K562 (cell line): ENCODE data around the gene SMG5. TPM values are rescaled to one million over a fixed set of nuclear protein-coding genes. Genes with fewer than 3 reads are reported as not detected.

Source experiments
- ATAC-seq: fragments of 200-7000 bp; cut with Tn5 transposase; 3 replicates; pipeline ENCODE4 v1.9.1; 2020; ENCODE audit warnings: moderate library complexity
- BruUV-seq: library from RNA; stranded (reverse); fragments of 400-500 nt; replicated peaks from 2 replicates; lab custom pipeline; 2021; lab: Mats Ljungman, UMichigan
- CTCF ChIA-PET: fragments of 300-600 bp; formaldehyde crosslinking; extraction: SDS; loops from one replicate; lab custom pipeline; 2021; ENCODE audit warnings: low intra/inter-chr PET ratio; lab: Yijun Ruan, JAX
- POLR2A ChIA-PET: fragments of 300-600, 350-650 bp; sonication (Branson Sonifier 250); formaldehyde crosslinking; extraction: SDS; loops from one replicate; lab custom pipeline; 2021; ENCODE audit warnings: antibody characterized with exemption, inconsistent platforms; lab: Yijun Ruan, JAX
- DNase-seq, 4 experiments: peaks; one replicate each; pipeline versions ENCODE4 v3.0.0 to v3.0.0-alpha.2; 2011 to 2018; ENCODE audit warnings: low spot score in 3 of 4, mixed read lengths in 3 of 4; ENCODE audit errors: extremely low read depth in 1 of 4
- FAIRE-seq: peaks from 2 replicates; lab custom pipeline; 2011; peaks lifted over from hg19 to GRCh38; lab: Jason Lieb, UNC
- H2AFZ ChIP-seq: 2 replicates; pipeline ENCODE4 v1.6.0; 2011; ENCODE audit warnings: low read depth, low read length, control low read depth, inconsistent platforms
- H3K27ac ChIP-seq: fragments of 200-600 bp; 3 replicates; pipeline ENCODE4 v1.8.0; 2011; ENCODE audit warnings: low read depth, mild to moderate bottlenecking, control low read depth, inconsistent platforms, low read length, moderate library complexity, mixed read lengths; ENCODE audit errors: extremely low read depth
- H3K27me3 ChIP-seq, 2 experiments: fragments of 300-600 bp in 1 of 2; 2 replicates in 1 of 2; 3 replicates in 1 of 2; pipeline versions ENCODE4 v1.6.0 to v1.8.0; 2011; ENCODE audit warnings: inconsistent platforms in 2 of 2, low read length in 2 of 2, mild to moderate bottlenecking in 1 of 2, mixed read lengths in 1 of 2, moderate library complexity in 1 of 2; ENCODE audit not compliant: control insufficient read depth in 2 of 2, insufficient read depth in 2 of 2
- H3K36me3 ChIP-seq: fragments of 300-600 bp; 3 replicates; pipeline ENCODE4 v1.8.0; 2011; ENCODE audit warnings: mild to moderate bottlenecking, low read length, inconsistent platforms; ENCODE audit not compliant: control insufficient read depth, insufficient read depth
- H3K4me1 ChIP-seq, 2 experiments: fragments of 200-600 bp in 1 of 2; replicated peaks in 1 of 2; 2 replicates in 1 of 2; 3 replicates in 1 of 2; pipeline versions ENCODE4 v1.5.1 to v1.8.0; 2011; ENCODE audit warnings: inconsistent platforms in 2 of 2, low read length in 2 of 2, mild to moderate bottlenecking in 1 of 2, mixed read lengths in 1 of 2, moderate library complexity in 1 of 2; ENCODE audit not compliant: control insufficient read depth in 2 of 2, insufficient read depth in 2 of 2
- H3K4me2 ChIP-seq: 2 replicates; pipeline ENCODE4 v1.6.1; 2011; ENCODE audit warnings: low read length, control low read depth, inconsistent platforms, mixed read lengths; ENCODE audit not compliant: insufficient read depth
- H3K4me3 ChIP-seq: fragments of 200-600 bp; sonication (generic), shearing (Covaris generic); 2 replicates; pipeline ENCODE4 v1.5.1; 2016; ENCODE audit warnings: control low read depth, inconsistent platforms
- H3K79me2 ChIP-seq: fragments of 200-600 bp; 3 replicates; pipeline ENCODE4 v1.8.0; 2011; ENCODE audit warnings: low read length, inconsistent platforms; ENCODE audit not compliant: control insufficient read depth, insufficient read depth
- H3K9ac ChIP-seq, 2 experiments: 2 replicates each; pipeline versions ENCODE4 v1.6.0 to v1.6.1; 2011; ENCODE audit warnings: low read depth in 2 of 2, low read length in 2 of 2, control low read depth in 1 of 2, inconsistent platforms in 1 of 2, mild to moderate bottlenecking in 1 of 2, mixed read lengths in 1 of 2; ENCODE audit not compliant: insufficient read depth in 1 of 2
- H3K9me1 ChIP-seq: one replicate; pipeline ENCODE4 v1.6.0; 2011; ENCODE audit warnings: inconsistent platforms, mild to moderate bottlenecking, low read length, moderate library complexity; ENCODE audit not compliant: control insufficient read depth, insufficient read depth
- H3K9me3 ChIP-seq: replicated peaks from 2 replicates; pipeline ENCODE4 v1.5.1; 2011; ENCODE audit warnings: low read depth, low read length, inconsistent platforms; ENCODE audit not compliant: control insufficient read depth, insufficient read depth
- H4K20me1 ChIP-seq: replicated peaks from 2 replicates; pipeline ENCODE4 v1.6.1; 2011; ENCODE audit warnings: low read length, inconsistent platforms, mixed read lengths; ENCODE audit not compliant: control insufficient read depth, insufficient read depth
- CTBP1 ChIP-seq: fragments of 450-650 bp; IDR thresholded peaks from 2 replicates; pipeline ENCODE4 v1.6.1; 2016; ENCODE audit warnings: borderline replicate concordance
- NONO ChIP-seq, 2 experiments: fragments of 200-400 bp in 1 of 2; fragments of 450-650 bp in 1 of 2; formaldehyde crosslinking in 1 of 2; IDR thresholded peaks; 2 replicates each; pipeline ENCODE4 v1.6.1; 2017; ENCODE audit warnings: low read depth in 2 of 2, mild to moderate bottlenecking in 2 of 2, moderate library complexity in 2 of 2, low read length in 1 of 2
- PCBP1 ChIP-seq: fragments of 200-400 bp; formaldehyde crosslinking; IDR thresholded peaks from 2 replicates; pipeline ENCODE4 v1.6.1; 2018; ENCODE audit warnings: mild to moderate bottlenecking, low read depth, low read length; ENCODE audit not compliant: poor library complexity, severe bottlenecking
- POLR2A ChIP-seq: fragments of 450-650 bp; conservative IDR thresholded peaks from 2 replicates; pipeline ENCODE4 v1.6.1; 2016
- POLR2AphosphoS5 ChIP-seq: IDR thresholded peaks from 2 replicates; pipeline ENCODE4 v1.6.1; 2011; ENCODE audit warnings: mild to moderate bottlenecking, low read depth, low read length, moderate library complexity; ENCODE audit not compliant: control insufficient read depth, insufficient read depth
- POLR2G ChIP-seq: fragments of 200-400 bp; formaldehyde crosslinking; IDR thresholded peaks from 2 replicates; pipeline ENCODE4 v1.6.1; 2017; ENCODE audit warnings: low read depth, mild to moderate bottlenecking, antibody characterized with exemption, low read length, moderate library complexity
- RHOXF2B ChIP-seq: fragments of 250-450 bp; sonication (Bioruptor Pico); conservative IDR thresholded peaks from 2 replicates; pipeline ENCODE4 v1.5.1; 2021
- ZBED1 ChIP-seq: IDR thresholded peaks from 2 replicates; pipeline ENCODE4 v1.6.1; 2014
- ZBTB33 ChIP-seq: sonication (generic); formaldehyde crosslinking; IDR thresholded peaks from 2 replicates; pipeline ENCODE4 v1.8.1; 2023; ENCODE audit warnings: mild to moderate bottlenecking, missing genetic modification reagents
- ZNF140 ChIP-seq: fragments of 250-450 bp; sonication (Bioruptor Pico); IDR thresholded peaks from 2 replicates; pipeline ENCODE4 v1.8.0; 2021; ENCODE audit warnings: moderate library complexity, mild to moderate bottlenecking, inconsistent platforms
- WGBS: fragments of 100-300 bp; shearing (Covaris generic); methylation state at CpG from one replicate; pipeline ENCODE4 v1.1.6; 2016; ENCODE audit warnings: low coverage, mixed read lengths; ENCODE audit not compliant: insufficient coverage; ENCODE audit errors: missing lambda C conversion rate; 5-methylcytosine and 5-hydroxymethylcytosine counted together
- in situ Hi-C: fragments of 300-500 bp; cut with MboI; formaldehyde crosslinking; loops from 4 replicates; pipeline ENCODE4 v1.15.0; 2018; ENCODE audit warnings: inconsistent platforms, mixed read lengths
- intact Hi-C: fragments of 100-400 bp; cut with micrococcal nuclease; formaldehyde crosslinking; loops from 2 replicates; pipeline ENCODE4 v1.14.2; 2022
- polyA plus RNA-seq, 8 experiments: library from polyadenylated mRNA; depleted of rRNA in 4 of 8; stranded (reverse) in 5 of 8; unstranded in 3 of 8; fragments of >200 nt; fragmentation: Nextera tagmentation in 2 of 8; fragmentation: Illumina TruSeq in 1 of 8; extraction: Ambion mirVana in 2 of 8; extraction: Trizol in 1 of 8; gene quantifications; 2 replicates each; pipeline versions ENCODE4 v1.2.1 to v1.2.3, GENCODE V29; 2011 to 2014; ENCODE audit warnings: inconsistent platforms in 1 of 8, missing spikeins in 1 of 8
- total RNA-seq, 7 experiments: library from RNA; depleted of rRNA in 6 of 7; stranded (reverse); fragments of >200 nt in 6 of 7; fragmentation: Illumina TruSeq in 2 of 7; extraction: Trizol in 2 of 7; gene quantifications; 2 replicates each; pipeline versions ENCODE4 v1.2.1 to v1.2.3, GENCODE V29; 2011 to 2021; ENCODE audit warnings: low replicate concordance in 1 of 7

Gene SMG5
- total and polyA plus RNA-seq, 9 of the 15 experiments (the other 6 are each of a cell fraction or from before 2014, with no cell fraction given): 1.4 to 85.9 (median 53.0) TPM

GRCh38 chr1:156246781-156247459, 35.7 kb downstream of the SMG5 start:
- in situ Hi-C loops: no loop called here

More at GRCh38 chr1:156246781-156247459, 35.7 kb downstream of the SMG5 start:
- BruUV-seq: no TSS peak
- DNase-seq (peak in 2 of 4 experiments; percentile 54 to 59), FAIRE-seq (no peak), ATAC-seq (peak; percentile 18)
- H4K20me1 ChIP-seq: no peaks in the 10 kb centered on the region; the same call in 1 of the 2 replicates
- peak overlapping the region in 1 of 2 experiments; percentile 83; a peak in 2 of 4 replicates for H3K9ac ChIP-seq
- H3K9me1 ChIP-seq: peaks cover 3% of the 10 kb centered on the region
- no peaks in the 10 kb centered on the region for H3K79me2 ChIP-seq
- ChIA-PET POLR2A (interaction anchor here (0.6 to 2.1 kb wide), 12 partner anchors 10 to 294 kb away, joined by 3 to 7 read pairs (median 4); partner anchors contain the start of genes PMF1 and SMG5), CTCF (no interaction called here)
- TF ChIP-seq CTBP1 (peak; percentile 14; the same call in 1 of the 2 replicates), ZBTB33 (CRISPR knock-in tag) (0 out of 2 replicates have a peak, but pooled peaks have one; percentile 12), ZBED1 (no peak), ZNF140 (CRISPR knock-in tag) (no peak), POLR2AphosphoS5 (peak; percentile 4; the same call in 1 of the 2 replicates), POLR2G (peak; percentile 73), POLR2A (peak; percentile 8), PCBP1 (no peak), RHOXF2B (CRISPR knock-in tag) (no peak), NONO (IDR thresholded peaks at IDR 0.05; ENCODE audit: low read depth in 2 of 2, low read length in 1 of 2) (no peak)
- H3K4me3 ChIP-seq: no peak overlapping the region
- no peaks in the 10 kb centered on the region for H3K27me3 ChIP-seq
- 45% methylated on average over 12 of the region's 16 CpGs for WGBS
- H2AFZ ChIP-seq: no peak overlapping the region
- H3K9me3 ChIP-seq: no peaks in the 10 kb centered on the region
- H3K4me2 ChIP-seq: no peak overlapping the region
- no peak overlapping the region for H3K27ac ChIP-seq
- H3K4me1 ChIP-seq: peaks cover 0 to 53% of the 10 kb centered on the region in 2 experiments; a peak in 3 of 5 replicates
- peaks cover 30% of the 10 kb centered on the region; the same call in 2 of the 3 replicates for H3K36me3 ChIP-seq
- intact Hi-C loops: no loop called here
